GM18858 (cell line): Measurements from ENCODE around the gene TIMP4.

Source experiments
- ATAC-seq: cut with Tn5 transposase; IDR thresholded peaks from one replicate; pipeline ENCODE4 v1.9.1; 2021; ENCODE audit not compliant: unreplicated experiment

TIMP4 gene

DNA sequence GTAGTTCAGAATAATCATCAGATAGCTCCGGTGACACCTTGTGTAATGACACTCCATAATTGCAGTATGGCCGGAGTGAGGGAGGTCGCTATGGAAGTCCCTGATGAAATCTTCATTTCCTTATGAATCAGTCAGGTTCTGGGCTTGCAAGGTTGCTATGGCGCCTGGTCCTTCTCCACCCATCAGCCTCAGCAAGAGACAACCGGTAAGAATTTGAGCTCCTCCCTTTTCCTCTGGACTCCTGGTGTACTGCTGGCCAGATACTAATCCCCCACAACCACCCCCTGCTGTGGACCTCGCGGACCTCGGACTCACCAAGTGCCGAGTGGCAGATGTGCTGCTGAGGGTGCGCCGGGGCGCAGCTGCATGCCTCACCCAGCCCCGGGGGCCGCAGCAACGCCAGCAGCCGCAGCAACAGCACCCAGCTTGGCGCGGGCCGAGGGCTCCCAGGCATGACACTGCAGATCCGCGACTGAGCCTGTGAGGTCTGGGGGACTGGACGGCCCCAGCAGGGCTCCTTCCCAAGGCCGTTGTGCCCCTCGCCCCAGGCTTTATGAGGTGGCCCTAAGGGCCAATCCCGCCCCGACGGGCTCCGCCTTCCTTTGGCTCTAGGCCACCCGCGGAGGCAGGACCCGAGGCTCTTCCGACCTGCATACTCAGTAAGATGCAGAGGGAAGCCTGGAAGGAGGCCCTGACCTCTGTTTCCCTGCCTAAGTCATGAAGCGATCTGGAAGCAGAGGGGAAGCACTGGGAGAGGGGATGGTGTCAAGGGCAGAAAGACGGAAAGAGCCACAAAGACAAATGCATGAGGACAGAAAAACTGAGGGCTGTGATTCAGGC, at the start of gene TIMP4:
TIMP4 (minus strand) TSS at position 526 of the 840 bp plus-strand sequence; CDS start at position 454, 72 bp downstream.
- no peak for ATAC-seq

DNA sequence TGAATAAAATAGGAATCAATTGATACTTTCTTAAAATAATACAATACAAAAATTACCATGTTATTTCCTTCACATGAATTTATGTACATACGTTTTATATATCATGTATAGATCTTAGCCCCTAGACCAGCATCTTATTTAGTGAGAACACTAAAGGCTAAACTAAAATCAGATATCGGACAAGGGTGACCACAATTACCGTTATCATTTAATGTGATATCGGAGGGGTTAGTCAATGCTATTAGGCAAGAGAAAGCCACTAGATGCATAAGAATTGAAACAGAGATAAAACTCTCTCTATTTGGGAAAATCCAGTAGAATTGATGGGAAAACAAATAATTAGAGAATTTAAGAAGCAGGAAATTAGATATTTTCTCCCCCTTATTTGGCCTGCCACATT, 46.5 kb upstream of the TIMP4 start:
- no peak for ATAC-seq

DNA sequence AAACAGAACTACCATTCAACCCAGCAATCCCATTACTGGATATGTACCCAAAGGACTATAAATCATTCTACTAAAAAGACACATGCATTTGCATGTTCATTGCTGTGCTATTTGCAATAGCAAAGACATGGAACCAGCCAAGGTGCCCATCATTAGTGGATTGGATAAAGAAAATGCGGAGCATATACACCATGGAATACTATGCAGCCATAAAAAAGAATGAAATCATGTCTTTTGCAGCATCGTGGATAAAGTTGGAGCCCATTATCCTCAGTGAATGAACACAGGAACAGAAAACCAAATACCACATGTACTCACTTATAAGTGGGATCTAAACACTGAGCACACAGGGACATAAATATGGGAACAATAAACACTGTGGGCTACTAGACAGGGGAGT, 43.1 kb upstream of the TIMP4 start:
- ATAC-seq: no peak

DNA sequence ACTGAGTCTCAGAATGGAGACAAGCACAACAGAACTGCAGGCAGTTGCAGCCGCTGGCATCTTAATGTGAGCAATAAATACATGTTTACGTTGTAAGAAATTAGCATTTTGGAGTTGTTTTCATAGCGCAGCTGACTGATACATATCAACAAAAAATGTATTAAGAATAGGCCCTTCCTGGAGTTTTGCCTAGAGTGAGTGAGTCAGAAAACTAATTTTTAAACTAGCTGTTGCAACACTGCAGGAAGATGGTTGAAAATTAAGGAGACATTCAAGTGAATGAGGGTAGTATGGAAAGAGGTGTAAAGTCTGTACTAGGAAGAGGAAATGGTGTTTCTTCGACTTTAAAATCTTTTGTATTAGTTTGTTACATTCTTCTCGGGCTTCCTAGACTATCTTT, 39.6 kb upstream of the TIMP4 start:
- ATAC-seq: no peak

DNA sequence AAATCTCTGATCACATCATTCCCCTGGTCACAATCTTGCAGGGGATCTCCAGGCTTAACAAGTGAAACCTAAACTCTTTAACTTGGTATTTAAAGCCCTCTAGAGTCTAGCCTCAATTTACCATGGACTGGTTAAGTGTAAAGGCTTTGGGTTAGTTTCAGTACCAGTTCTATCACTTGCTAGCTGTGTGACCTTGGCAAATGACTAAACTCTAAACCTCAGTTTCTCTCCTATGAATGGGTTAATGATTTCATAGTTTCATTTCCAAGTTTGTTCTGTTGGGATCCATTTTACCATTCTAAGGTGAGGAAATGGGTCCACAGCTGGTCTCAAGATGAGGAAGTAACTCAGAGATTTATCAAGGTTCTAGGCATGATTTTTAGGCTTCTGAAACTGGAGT, 38.8 kb upstream of the TIMP4 start:
- peak; percentile 33 for ATAC-seq

DNA sequence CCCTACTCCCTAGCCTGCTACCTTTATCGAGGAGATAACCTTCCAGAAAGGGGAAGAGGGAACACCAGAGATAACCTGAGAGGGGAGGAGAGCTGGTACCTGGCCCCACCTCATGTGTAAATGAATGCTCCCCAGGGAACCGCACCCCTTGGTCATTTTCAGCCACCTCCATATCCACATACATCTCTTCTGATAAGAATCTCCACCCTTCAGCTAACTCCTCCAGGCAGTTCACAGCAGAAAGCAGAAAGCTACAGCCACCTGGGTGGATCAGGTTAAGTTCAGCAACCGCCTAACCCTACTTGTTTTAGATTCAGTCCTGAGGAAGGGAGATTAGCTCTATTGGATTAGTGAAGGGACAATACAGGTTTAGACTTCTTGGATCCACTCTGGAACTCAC, 38.0 kb upstream of the TIMP4 start:
- ATAC-seq: no peak

- no peak for ATAC-seq
Observed at GRCh38 chr3:12195231-12195630, 36.5 kb upstream of the TIMP4 start.

DNA sequence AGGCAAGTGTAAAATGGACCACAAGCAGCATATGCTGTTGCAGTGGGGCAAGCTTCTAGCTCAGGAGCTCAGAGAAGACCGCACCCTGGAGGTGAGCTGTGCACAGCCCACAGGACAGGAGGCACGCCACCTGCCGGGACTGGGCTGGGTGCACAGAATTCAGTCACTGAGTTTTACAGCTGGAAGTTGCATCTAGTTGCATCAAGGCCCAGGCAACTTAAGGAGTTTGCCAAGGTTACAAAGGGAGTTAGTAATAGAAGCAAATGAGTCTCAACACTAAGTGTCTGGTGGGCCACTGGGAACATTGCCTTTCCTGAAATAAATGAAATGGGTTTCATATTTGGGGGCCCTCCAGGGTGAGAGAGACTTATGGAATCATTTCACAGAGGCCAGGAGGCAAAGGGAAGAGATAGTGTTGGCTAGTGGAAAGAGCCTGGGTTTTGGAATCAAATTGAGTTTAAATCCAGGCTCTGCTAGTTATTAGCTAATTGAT, 36.0 kb upstream of the TIMP4 start:
- ATAC-seq: peak; percentile 36

DNA sequence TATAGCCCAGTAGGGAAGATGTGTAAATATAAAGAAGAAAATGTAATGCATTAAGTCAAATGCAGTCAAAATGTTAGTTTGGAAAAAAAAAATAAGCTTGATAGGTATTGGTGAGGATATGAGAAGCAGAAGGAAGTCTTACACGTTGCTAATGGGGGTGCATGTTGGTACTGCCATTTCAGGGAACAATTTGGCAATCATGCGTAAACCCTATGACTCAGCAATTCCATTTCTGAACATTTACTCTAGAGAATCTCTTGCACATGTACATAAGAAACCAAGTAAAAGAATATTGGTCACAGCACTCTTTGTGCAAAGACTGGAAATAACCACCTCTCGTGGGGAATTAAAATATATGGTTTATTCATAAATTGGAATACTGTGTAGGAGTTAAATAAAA, 35.5 kb upstream of the TIMP4 start:
- ATAC-seq: peak; percentile 27

DNA sequence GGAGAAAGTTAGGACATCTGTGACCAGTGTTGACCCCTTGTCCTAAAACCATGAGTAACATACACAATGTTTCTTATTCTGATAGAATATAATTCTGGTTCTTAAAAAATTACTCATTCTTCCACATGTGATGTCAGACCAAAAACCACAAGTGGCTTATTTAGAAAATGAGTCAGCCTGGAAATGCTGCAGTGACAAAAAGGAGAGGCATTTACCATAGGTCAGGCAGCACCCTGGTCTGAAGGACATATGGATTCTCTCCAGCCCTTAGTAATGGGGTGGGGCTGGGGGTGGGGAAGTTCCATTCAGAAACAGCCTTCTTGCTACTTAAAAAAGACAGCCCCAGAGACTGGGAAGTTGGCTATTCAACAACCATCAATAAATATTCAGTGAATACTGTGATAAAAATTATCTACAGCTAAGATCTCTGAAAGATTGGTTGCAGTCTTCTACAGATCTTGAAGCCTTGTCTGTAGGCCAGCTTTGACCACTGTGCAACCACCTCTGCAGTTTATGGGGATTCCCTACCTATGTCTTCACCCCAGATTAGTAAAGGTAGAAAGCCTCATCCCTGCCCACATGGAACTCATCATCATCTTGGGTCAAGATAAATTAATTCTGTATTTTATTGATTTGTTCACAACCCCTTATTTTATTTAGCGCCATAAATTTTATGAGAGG, 34.9 kb upstream of the TIMP4 start:
- ATAC-seq: peak; percentile 48

DNA sequence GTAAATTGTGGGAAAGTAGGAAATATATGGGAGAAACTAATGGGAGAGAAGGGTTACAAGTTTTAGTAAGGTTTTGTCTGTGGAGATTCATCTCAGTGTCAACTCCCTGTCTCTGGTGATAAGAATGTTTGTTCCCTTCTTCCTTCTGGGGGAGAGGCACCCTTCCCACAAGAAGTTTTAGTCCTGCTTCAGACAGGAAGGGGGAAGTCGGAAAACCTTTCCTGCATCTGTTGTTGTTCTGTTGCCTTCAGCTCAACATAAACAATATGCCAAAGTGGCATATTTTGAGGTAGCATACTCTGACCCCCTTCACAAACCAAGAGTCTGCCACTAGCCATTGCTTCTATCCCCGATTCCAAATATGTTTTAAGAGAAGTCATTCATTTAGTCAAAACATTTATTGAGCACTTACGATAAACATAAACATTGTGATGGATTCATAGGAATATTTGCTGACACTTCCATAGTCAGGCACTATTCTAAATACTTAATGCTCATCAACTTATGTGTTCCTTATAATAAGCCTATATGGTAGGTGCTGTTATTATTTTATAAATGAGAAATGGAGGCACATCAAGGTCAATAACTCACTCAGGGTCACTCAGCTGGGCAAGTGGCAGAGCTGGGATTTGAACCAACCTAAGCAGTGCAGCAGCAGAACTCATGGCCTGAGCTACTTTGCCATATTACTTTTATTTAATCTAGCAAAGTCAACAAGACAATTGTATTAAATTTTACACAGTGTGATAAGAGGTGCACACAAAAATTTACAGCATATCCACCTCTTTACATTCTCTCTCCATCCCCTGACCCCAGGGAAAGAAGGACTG, 34.2 kb upstream of the TIMP4 start:
- ATAC-seq: no peak

DNA sequence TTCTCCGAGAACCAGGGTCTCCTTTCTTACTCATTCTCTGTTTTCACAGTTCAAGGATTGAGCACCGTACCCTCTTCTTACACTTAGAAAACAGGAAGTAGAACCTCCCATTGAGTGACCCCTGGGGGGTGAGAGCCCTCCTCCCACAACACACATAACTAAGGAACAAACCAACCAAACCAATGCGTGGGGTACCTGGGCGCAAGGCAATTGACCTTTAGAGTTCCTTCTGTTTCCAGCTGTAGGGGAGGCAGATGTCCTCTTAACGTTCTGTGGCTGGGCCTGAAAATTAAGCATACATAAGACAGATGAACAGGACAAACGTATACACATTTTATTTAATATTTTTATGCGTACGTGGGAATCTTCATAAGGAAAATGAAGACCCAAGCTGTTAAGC, 33.5 kb upstream of the TIMP4 start:
- ATAC-seq: no peak

DNA sequence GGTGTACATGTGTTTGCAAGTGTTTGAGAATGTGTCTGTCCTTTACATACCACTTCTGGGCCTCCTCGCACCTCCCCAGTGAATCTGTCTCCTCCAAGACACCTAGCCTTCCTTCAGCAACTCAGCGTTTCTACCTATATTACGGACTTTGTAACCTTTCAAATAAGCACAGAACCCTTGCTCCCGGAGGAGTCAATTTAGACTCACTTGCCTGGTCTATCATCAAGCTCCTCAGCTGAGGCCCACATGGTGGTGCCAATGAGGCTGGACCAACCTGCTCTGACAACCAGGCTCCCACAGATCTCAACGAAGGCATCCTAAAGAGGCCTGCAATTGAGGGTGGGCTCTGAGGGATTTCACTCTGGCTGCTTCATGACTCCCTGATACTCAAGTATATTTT, 32.8 kb upstream of the TIMP4 start:
- ATAC-seq: no peak

GRCh38 chr3:12190832-12191231, 32.1 kb upstream of the TIMP4 start:
- ATAC-seq: no peak

DNA sequence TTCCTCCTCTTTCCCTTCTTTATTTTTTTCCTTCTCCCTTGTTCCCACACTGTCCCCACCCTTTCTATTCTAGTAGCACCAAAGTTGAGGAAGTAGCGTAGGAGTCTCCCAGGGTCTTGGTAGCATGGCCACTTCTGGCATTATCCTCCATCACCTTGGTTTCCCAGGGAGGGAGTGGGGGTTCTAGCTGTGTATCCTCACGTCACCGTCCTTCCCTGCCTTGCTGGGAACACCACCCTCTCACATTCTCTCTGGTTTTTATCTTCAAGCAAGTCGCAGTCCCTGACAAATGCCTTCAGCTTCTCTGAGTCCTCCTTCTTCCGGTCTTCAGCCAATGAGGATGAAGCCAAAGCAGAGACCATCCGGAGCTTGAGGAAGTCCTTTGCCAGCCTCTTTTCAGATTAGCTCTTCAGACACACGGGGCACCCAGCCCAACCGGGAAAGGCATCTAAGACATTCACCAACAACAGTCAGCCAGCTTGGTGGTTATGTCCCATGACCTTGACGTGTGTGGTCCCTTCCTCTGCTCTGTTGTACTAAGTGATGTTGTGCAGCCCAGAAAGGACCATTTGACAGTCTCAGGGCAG, 31.6 kb upstream of the TIMP4 start:
- ATAC-seq: no peak

GRCh38 chr3:12188681-12189287, 30.1 kb upstream of the TIMP4 start:
- ATAC-seq: no peak

- ATAC-seq: no peak
Observed at GRCh38 chr3:12188328-12188648, 29.6 kb upstream of the TIMP4 start.

DNA sequence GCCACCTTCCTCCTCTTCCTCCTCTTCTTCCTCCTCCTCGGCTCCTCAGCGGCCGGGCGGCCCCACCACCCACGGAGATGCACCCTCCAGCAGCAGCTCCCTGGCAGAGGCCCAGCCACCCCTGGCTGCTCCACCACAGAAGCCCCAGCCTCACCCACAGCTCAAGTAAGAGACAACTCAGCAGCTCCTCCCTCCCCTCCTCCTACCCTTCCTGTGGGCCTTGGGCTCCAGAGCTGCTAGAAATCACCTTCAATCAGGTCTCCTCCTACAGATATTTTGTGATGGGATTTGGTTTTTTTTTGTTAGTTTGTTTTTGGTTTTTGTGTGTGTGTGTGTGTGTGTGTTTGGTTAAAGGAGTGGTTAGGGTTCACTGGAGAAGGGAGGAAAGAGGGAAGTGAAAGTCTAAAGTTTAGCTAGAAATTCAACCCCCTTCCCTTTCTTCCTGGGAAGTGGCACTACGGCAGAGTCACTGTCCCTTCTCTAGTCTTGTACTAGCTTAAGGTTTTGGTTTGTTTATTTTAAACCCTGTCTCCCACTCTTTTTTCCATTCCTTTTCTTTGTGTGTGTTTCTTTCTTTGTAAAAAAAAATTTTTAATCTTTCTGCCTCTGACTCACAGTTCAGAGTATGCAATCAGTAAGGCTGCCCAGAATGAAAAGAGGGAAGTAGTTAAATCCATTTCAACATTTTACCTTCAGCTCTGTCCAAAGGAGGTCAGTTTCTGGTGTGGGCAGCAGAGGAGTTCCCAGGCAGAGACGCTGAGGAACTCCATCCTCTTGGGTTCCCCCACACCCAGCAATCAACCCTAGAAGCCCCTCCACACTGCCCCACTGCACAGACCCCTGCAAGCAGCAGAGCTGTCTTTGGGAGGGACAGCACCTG, 29.0 kb upstream of the TIMP4 start:
- ATAC-seq: peak; percentile 64

- ATAC-seq: no peak
Observed at GRCh38 chr3:12186515-12187286, 28.0 kb upstream of the TIMP4 start.
